Measurements from ENCODE around the gene UBL3. TPM values are rescaled to one million over a fixed set of nuclear protein-coding genes. Genes with fewer than 3 reads are reported as not detected.

Gene UBL3
- total and polyA plus RNA-seq, 2 donors, result 10.2 to 31.2 TPM

DNA sequence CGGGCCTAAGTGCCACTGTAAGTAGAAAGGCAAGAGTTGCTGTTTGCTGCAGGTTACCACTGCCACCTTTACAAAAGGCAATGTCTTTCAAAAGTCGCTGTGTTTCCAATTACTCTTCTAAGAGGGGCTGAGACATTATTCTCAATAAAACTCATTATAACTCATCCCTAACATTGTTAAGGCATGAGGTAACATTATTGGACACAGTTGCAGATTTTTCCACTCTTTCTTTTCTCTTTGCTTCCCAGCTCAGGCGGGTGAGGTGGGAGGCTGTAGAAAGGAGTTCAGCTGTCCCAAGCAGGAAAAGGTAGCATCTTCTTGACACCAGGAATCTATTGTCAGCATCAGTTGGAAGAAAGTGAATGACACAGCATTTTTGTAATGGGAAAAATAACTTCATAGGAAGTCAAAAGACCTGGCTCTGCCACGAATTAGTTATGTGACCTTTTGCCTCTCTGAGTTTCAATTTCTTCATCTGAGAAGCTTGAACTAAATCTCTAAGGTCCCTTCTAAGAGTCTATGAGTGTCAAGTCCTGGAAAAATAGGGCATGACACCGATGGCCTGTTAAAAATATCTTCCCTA is 2.1 kb upstream of the UBL3 start:
- no peak overlapping the region for H3K4me3 ChIP-seq (ENCODE audit: low read length in 2 of 2)
- H3K36me3 ChIP-seq (ENCODE audit: control insufficient read depth in 2 of 2, insufficient read depth in 2 of 2, low read length in 1 of 2), result no peaks in the 10 kb centered on the region
- DNase-seq (ENCODE audit: low read depth in 6 of 9, low spot score in 9 of 9), result no peak
- WGBS, result 65% methylated on average over 5 of the region's 5 CpGs
- no peaks in the 10 kb centered on the region for H3K27me3 ChIP-seq (ENCODE audit: control insufficient read depth in 2 of 2, insufficient read depth in 1 of 2, low read length in 1 of 2)
- no peak overlapping the region for H3K27ac ChIP-seq (ENCODE audit: low read depth in 1 of 2, low read length in 1 of 2)
- peaks cover 0 to 2% of the 10 kb centered on the region in 2 donors for H3K4me1 ChIP-seq (ENCODE audit: control insufficient read depth in 2 of 2, insufficient read depth in 2 of 2, low read length in 2 of 2)
- no peaks in the 10 kb centered on the region for H3K9me3 ChIP-seq (ENCODE audit: control insufficient read depth in 2 of 2, insufficient read depth in 1 of 2, low read length in 1 of 2)

DNA sequence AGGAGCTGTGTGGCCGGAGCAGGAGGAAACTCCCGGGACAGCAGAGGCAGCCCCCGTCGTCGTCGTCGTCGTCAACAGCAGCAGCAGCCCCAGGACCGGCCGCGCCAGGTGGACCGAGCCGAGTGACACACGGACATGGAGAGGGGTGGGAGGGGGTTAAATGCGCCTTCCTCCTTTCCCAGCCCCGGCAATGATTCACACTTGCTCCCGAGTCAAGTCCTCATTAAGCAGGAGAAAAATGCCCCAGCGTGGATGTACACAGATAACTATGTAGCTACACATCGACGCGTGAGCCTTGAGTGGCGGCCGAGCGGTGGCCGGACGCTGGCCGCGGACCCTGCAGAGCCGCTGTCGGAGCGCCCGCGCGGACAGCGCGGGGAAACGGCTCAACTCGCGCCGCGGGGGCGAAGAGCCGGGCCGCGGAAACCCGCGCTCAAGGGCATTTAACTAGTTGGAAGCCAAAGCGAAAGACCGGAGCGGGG is 645 bp downstream of the UBL3 start:
- Histone ChIP-seq H3K36me3 (ENCODE audit: control insufficient read depth in 2 of 2, insufficient read depth in 2 of 2, low read length in 1 of 2) (no peaks in the 10 kb centered on the region), H3K27ac (ENCODE audit: low read depth in 1 of 2, low read length in 1 of 2) (peak overlapping the region; percentile 91 to 98), H3K4me1 (ENCODE audit: control insufficient read depth in 2 of 2, insufficient read depth in 2 of 2, low read length in 2 of 2) (peaks cover 0 to 5% of the 10 kb centered on the region in 2 donors), H3K27me3 (ENCODE audit: control insufficient read depth in 2 of 2, insufficient read depth in 1 of 2, low read length in 1 of 2) (no peaks in the 10 kb centered on the region), H3K9me3 (ENCODE audit: control insufficient read depth in 2 of 2, insufficient read depth in 1 of 2, low read length in 1 of 2) (no peaks in the 10 kb centered on the region), H3K4me3 (ENCODE audit: low read length in 2 of 2) (peak overlapping the region; percentile 85 to 92)
- under 1% methylated on average over 50 of the region's 50 CpGs for WGBS
- DNase-seq (ENCODE audit: low read depth in 6 of 9, low spot score in 9 of 9), result peak in 7 of 9 donors; percentile 19 to 68 (median 37)

DNA sequence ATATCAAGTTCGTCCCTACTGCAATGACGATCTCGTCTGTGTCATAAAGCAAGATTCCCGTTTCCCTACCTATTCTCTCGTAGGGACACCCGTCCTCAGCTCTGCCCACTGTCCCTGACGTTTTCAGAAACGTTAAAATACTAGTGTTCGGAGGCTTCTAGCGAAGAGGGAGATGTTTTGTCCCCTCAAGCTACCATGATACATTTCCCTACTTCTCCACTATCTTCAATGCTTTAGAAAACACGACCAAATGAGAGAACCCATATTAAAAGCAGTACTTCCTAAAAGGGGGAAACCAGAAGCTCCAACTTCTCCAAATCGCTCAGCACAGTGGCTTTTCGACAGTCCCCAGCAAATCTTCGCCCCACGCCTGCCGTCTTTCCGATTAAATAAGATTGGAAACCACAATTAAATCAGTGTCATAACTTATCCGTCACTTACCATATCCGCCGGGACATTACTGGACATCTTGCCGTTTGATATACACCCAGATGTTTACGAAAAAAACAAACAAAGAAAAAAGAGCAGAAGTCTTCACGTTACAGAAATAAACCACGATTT is 1.3 kb downstream of the UBL3 start:
- Histone ChIP-seq H3K4me3 (ENCODE audit: low read length in 2 of 2) (peak overlapping the region; percentile 85 to 92), H3K9me3 (ENCODE audit: control insufficient read depth in 2 of 2, insufficient read depth in 1 of 2, low read length in 1 of 2) (no peaks in the 10 kb centered on the region), H3K27ac (ENCODE audit: low read depth in 1 of 2, low read length in 1 of 2) (peak overlapping the region; percentile 91 to 98), H3K36me3 (ENCODE audit: control insufficient read depth in 2 of 2, insufficient read depth in 2 of 2, low read length in 1 of 2) (no peaks in the 10 kb centered on the region), H3K27me3 (ENCODE audit: control insufficient read depth in 2 of 2, insufficient read depth in 1 of 2, low read length in 1 of 2) (no peaks in the 10 kb centered on the region), H3K4me1 (ENCODE audit: control insufficient read depth in 2 of 2, insufficient read depth in 2 of 2, low read length in 2 of 2) (peaks cover 0 to 5% of the 10 kb centered on the region in 2 donors)
- under 1% methylated on average over 24 of the region's 24 CpGs for WGBS
- DNase-seq (ENCODE audit: low read depth in 6 of 9, low spot score in 9 of 9), result peak in 7 of 9 donors; percentile 12 to 69 (median 42)

DNA sequence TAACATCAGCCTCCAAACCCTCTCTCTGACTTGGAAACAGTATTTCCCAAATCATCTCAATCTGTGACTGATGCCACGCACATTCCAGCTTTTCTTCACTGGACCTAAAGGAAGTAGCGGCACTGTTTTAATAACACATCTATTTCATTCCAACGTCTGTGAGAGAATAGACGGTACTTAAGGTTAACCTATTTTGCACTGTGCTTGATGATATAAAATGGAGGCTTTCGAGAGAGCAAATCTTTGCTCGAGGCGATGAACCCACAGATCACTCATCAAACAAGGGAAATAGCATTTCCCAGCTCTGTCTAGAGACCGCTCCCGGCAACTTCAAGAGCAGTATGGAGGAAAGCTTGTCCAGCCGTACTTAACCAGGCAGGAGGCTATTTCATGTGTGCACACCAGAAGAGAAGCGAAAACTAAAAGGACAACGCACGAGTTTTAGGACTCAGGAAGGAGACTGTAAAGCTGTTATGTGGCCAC is 2.9 kb downstream of the UBL3 start:
- Histone ChIP-seq H3K36me3 (ENCODE audit: control insufficient read depth in 2 of 2, insufficient read depth in 2 of 2, low read length in 1 of 2) (no peaks in the 10 kb centered on the region), H3K4me1 (ENCODE audit: control insufficient read depth in 2 of 2, insufficient read depth in 2 of 2, low read length in 2 of 2) (peaks cover 0 to 5% of the 10 kb centered on the region in 2 donors), H3K27me3 (ENCODE audit: control insufficient read depth in 2 of 2, insufficient read depth in 1 of 2, low read length in 1 of 2) (no peaks in the 10 kb centered on the region), H3K9me3 (ENCODE audit: control insufficient read depth in 2 of 2, insufficient read depth in 1 of 2, low read length in 1 of 2) (no peaks in the 10 kb centered on the region), H3K27ac (ENCODE audit: low read depth in 1 of 2, low read length in 1 of 2) (peak overlapping the region; percentile 40 to 55), H3K4me3 (ENCODE audit: low read length in 2 of 2) (peak overlapping the region; percentile 48 to 85)
- DNase-seq (ENCODE audit: low read depth in 6 of 9, low spot score in 9 of 9), result peak in 6 of 9 donors; percentile 11 to 55 (median 21)
- WGBS, result 12% methylated on average over 13 of the region's 13 CpGs

DNA sequence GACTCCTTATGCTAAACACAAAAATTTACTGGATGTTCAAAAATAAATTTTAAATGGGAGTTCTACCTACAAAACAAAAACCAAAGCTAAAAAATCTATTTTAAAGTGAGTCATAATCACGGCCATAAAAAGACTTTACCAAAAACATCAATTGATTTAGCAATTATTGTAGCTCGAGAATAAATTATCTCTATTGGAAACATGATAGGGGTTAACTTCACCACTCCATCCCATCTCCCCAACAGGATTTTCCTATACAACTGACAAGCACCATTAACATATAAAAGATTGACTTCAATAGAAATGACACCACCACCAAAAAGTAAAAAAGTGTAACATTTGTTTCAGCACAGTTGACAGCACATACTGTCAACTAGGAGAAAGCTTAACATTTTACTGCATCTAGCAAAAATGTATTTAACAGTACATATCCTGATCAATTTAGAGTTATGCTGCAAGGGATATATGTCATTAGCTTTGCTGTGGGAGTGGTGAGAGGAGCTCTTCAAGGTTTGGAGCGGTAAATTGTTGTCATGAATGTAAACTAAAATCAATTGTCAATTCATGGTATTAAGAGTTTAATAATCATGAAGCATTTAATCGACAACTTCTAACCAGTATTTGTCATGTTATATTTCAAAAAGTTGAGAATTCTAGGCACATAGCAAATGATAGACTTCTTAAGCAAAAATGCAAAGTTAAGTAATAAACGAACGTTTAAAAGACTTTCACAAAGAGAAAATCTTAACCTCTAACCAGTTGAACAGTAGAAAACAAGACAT is 3.8 kb downstream of the UBL3 start:
- WGBS, result 81% methylated on average over 6 of the region's 6 CpGs

DNA sequence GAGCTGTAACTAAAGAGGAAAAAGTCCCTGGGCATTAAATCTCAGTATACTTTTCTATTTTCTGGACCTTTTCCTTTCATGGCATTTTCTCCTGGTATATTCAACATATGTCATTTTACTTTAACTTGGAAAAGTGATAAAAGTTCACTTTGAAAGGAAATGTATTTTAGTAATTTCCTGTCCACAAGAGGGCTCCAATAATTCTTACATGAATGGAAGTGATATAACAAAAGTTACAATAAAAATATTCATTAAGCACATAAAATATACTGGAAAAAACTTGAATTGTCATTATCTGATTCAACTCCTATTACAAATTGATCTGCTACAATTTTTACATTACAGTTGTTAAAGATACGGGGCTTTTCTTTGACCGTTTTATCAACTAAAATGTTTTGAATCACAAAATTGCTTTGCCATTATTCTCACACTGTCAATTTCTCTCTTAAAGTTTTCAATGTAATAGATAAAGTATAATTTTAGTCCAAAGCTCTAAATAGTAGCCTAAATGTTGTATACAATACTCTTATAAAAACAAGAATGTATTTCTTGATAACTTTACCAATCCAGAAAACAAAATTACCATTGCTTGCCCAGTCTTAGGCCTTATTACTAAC is 4.9 kb downstream of the UBL3 start:
- peak in 1 of 9 donors; percentile 23 for DNase-seq (ENCODE audit: low read depth in 6 of 9, low spot score in 9 of 9)
- no peak overlapping the region for H3K4me3 ChIP-seq (ENCODE audit: low read length in 2 of 2)
- H3K9me3 ChIP-seq (ENCODE audit: control insufficient read depth in 2 of 2, insufficient read depth in 1 of 2, low read length in 1 of 2), result no peaks in the 10 kb centered on the region
- 93% methylated on average over 2 of the region's 2 CpGs for WGBS
- no peaks in the 10 kb centered on the region for H3K36me3 ChIP-seq (ENCODE audit: control insufficient read depth in 2 of 2, insufficient read depth in 2 of 2, low read length in 1 of 2)
- no peak overlapping the region for H3K27ac ChIP-seq (ENCODE audit: low read depth in 1 of 2, low read length in 1 of 2)
- H3K4me1 ChIP-seq (ENCODE audit: control insufficient read depth in 2 of 2, insufficient read depth in 2 of 2, low read length in 2 of 2), result peaks cover 0 to 5% of the 10 kb centered on the region in 2 donors
- no peaks in the 10 kb centered on the region for H3K27me3 ChIP-seq (ENCODE audit: control insufficient read depth in 2 of 2, insufficient read depth in 1 of 2, low read length in 1 of 2)

More for the DNA sequence above, 3.8 kb downstream of the UBL3 start:
- no peak for DNase-seq (ENCODE audit: low read depth in 6 of 9, low spot score in 9 of 9)
- peaks cover 0 to 5% of the 10 kb centered on the region in 2 donors for H3K4me1 ChIP-seq (ENCODE audit: control insufficient read depth in 2 of 2, insufficient read depth in 2 of 2, low read length in 2 of 2)
- no peak overlapping the region for H3K27ac ChIP-seq (ENCODE audit: low read depth in 1 of 2, low read length in 1 of 2)
- H3K4me3 ChIP-seq (ENCODE audit: low read length in 2 of 2), result peak overlapping the region; percentile 48 to 85
- no peaks in the 10 kb centered on the region for H3K36me3 ChIP-seq (ENCODE audit: control insufficient read depth in 2 of 2, insufficient read depth in 2 of 2, low read length in 1 of 2)
- H3K9me3 ChIP-seq (ENCODE audit: control insufficient read depth in 2 of 2, insufficient read depth in 1 of 2, low read length in 1 of 2), result no peaks in the 10 kb centered on the region
- H3K27me3 ChIP-seq (ENCODE audit: control insufficient read depth in 2 of 2, insufficient read depth in 1 of 2, low read length in 1 of 2), result no peaks in the 10 kb centered on the region

DNA sequence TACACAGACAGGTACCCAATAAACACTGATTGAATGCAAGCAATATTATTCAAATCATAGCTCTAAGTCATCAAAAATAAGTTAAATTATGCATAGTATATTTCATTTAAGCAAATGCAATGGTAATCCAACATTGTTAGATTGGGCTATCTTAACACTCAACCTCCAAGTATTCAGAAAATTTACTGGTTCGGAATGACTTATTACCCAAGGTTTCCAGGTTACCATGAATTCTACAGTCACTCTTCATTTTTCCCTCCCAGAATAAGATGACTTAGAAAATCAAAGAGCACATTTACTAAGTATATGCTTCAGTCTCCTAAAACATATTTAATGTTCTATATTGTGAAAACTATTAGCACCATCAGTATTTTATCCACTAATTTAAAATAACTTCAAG is 6.0 kb downstream of the UBL3 start:
- H3K27me3 ChIP-seq (ENCODE audit: control insufficient read depth in 2 of 2, insufficient read depth in 1 of 2, low read length in 1 of 2), result no peaks in the 10 kb centered on the region
- H3K9me3 ChIP-seq (ENCODE audit: control insufficient read depth in 2 of 2, insufficient read depth in 1 of 2, low read length in 1 of 2), result no peaks in the 10 kb centered on the region
- no peak overlapping the region for H3K27ac ChIP-seq (ENCODE audit: low read depth in 1 of 2, low read length in 1 of 2)
- H3K4me1 ChIP-seq (ENCODE audit: control insufficient read depth in 2 of 2, insufficient read depth in 2 of 2, low read length in 2 of 2), result peaks cover 0 to 3% of the 10 kb centered on the region in 2 donors
- H3K4me3 ChIP-seq (ENCODE audit: low read length in 2 of 2), result no peak overlapping the region
- 100% methylated on average over 1 of the region's 1 CpG for WGBS
- DNase-seq (ENCODE audit: low read depth in 6 of 9, low spot score in 9 of 9), result no peak
- no peaks in the 10 kb centered on the region for H3K36me3 ChIP-seq (ENCODE audit: control insufficient read depth in 2 of 2, insufficient read depth in 2 of 2, low read length in 1 of 2)

DNA sequence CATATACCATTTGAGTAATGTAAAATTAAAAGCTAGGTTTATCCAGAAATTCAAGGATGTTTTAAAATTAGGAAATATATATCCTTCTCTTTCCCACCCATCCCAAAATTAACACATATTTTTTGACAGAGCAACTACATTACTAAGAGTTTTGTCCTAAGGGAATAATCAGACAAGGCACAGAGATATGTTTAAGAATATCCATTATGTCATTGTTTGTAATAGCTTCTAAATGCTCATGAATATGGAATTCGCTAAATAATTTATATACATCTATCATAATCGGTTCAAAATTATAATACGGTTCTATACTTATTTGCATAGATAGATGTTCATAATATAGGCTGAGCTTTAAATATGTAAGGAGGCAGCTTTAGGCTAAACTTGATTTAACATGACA is 9.8 kb downstream of the UBL3 start:
- 98% methylated on average over 3 of the region's 3 CpGs for WGBS
- Histone ChIP-seq H3K36me3 (ENCODE audit: control insufficient read depth in 2 of 2, insufficient read depth in 2 of 2, low read length in 1 of 2) (no peaks in the 10 kb centered on the region), H3K27me3 (ENCODE audit: control insufficient read depth in 2 of 2, insufficient read depth in 1 of 2, low read length in 1 of 2) (no peaks in the 10 kb centered on the region), H3K27ac (ENCODE audit: low read depth in 1 of 2, low read length in 1 of 2) (no peak overlapping the region), H3K9me3 (ENCODE audit: control insufficient read depth in 2 of 2, insufficient read depth in 1 of 2, low read length in 1 of 2) (no peaks in the 10 kb centered on the region), H3K4me3 (ENCODE audit: low read length in 2 of 2) (no peak overlapping the region), H3K4me1 (ENCODE audit: control insufficient read depth in 2 of 2, insufficient read depth in 2 of 2, low read length in 2 of 2) (peaks cover 0 to 4% of the 10 kb centered on the region in 2 donors)
- DNase-seq (ENCODE audit: low read depth in 6 of 9, low spot score in 9 of 9), result no peak
